Smooth muscle cell (in vitro differentiated cells): ENCODE measurements around the gene BIRC5. TPM values are rescaled to one million over a fixed set of nuclear protein-coding genes. Genes with fewer than 3 reads are reported as not detected.

Experiments
- DNase-seq: peaks from one replicate; lab custom pipeline; 2025; ENCODE audit not compliant: unreplicated experiment; lab: John Stamatoyannopoulos, UW
- H2AFZ ChIP-seq: fragments of 200-600 bp; sonication (generic); 2 replicates; pipeline ENCODE4 v1.6.0; 2016; ENCODE audit warnings: antibody characterized with exemption, low read depth, mild to moderate bottlenecking
- H3F3A ChIP-seq: fragments of 200-600 bp; sonication (generic); 2 replicates; pipeline ENCODE4 v1.6.0; 2017; ENCODE audit warnings: antibody characterized with exemption, low read depth
- H3K27ac ChIP-seq: fragments of 200-600 bp; sonication (generic); 2 replicates; pipeline ENCODE4 v1.5.1; 2016; ENCODE audit warnings: low read depth, mild to moderate bottlenecking
- H3K27me3 ChIP-seq: fragments of 200-600 bp; sonication (generic); 2 replicates; pipeline ENCODE4 v1.6.1; 2016; ENCODE audit warnings: low read depth, mild to moderate bottlenecking
- H3K36me3 ChIP-seq: fragments of 200-600 bp; sonication (generic); 2 replicates; pipeline ENCODE4 v1.5.1; 2016; ENCODE audit warnings: low read depth
- H3K4me1 ChIP-seq: fragments of 200-600 bp; sonication (generic); 2 replicates; pipeline ENCODE4 v1.5.1; 2016; ENCODE audit warnings: low read depth
- H3K4me2 ChIP-seq: fragments of 200-600 bp; sonication (generic); 2 replicates; pipeline ENCODE4 v1.6.0; 2016; ENCODE audit warnings: mild to moderate bottlenecking
- H3K4me3 ChIP-seq: fragments of 200-600 bp; sonication (generic); 2 replicates; pipeline ENCODE4 v1.5.1; 2016; ENCODE audit warnings: mild to moderate bottlenecking
- H3K79me2 ChIP-seq: fragments of 200-600 bp; sonication (generic); 2 replicates; pipeline ENCODE4 v1.6.0; 2016; ENCODE audit warnings: low read depth, mild to moderate bottlenecking
- H3K9ac ChIP-seq: fragments of 200-600 bp; sonication (generic); 2 replicates; pipeline ENCODE4 v1.6.0; 2016; ENCODE audit warnings: low read depth
- H3K9me3 ChIP-seq: fragments of 200-600 bp; sonication (generic); replicated peaks from 2 replicates; pipeline ENCODE4 v1.5.1; 2016; ENCODE audit warnings: low read depth
- H4K20me1 ChIP-seq: fragments of 200-600 bp; sonication (generic); 2 replicates; pipeline ENCODE4 v1.6.0; 2016; ENCODE audit warnings: low read depth
- WGBS: methylation state at CpG from one replicate; pipeline ENCODE4 v1.1.7; 2016; ENCODE audit warnings: low lambda C conversion rate; 5-methylcytosine and 5-hydroxymethylcytosine counted together
- polyA plus RNA-seq: library from polyadenylated mRNA; unstranded; fragments of >200 nt; fragmentation: Nextera tagmentation; extraction: Ambion mirVana; gene quantifications from 2 replicates; pipeline ENCODE4 v1.2.1, GENCODE V29; 2016
- total RNA-seq: library from RNA; depleted of rRNA; stranded (reverse); fragments of >200 nt; gene quantifications from 2 replicates; pipeline ENCODE4 v1.2.3, GENCODE V29; 2014
- TF ChIP-seq, protein P1 (sequence below): fragments of 200-600 bp; sonication (generic); IDR thresholded peaks from 2 replicates; pipeline ENCODE4 v1.5.1; 2017; ENCODE audit warnings: borderline replicate concordance, mild to moderate bottlenecking, antibody characterized with exemption; ENCODE audit not compliant: insufficient read depth, poor library complexity, severe bottlenecking

Gene BIRC5
- total and polyA plus RNA-seq, 2 experiments from 2014 or later, result 7.7 to 15.6 TPM

DNA sequence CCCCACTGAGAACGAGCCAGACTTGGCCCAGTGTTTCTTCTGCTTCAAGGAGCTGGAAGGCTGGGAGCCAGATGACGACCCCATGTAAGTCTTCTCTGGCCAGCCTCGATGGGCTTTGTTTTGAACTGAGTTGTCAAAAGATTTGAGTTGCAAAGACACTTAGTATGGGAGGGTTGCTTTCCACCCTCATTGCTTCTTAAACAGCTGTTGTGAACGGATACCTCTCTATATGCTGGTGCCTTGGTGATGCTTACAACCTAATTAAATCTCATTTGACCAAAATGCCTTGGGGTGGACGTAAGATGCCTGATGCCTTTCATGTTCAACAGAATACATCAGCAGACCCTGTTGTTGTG lies 631 bp downstream of the BIRC5 start:
- H2AFZ ChIP-seq, result peak overlapping the region; percentile 88
- H3K4me1 ChIP-seq, result peaks cover 7% of the 10 kb centered on the region
- TF ChIP-seq, protein P1, sequence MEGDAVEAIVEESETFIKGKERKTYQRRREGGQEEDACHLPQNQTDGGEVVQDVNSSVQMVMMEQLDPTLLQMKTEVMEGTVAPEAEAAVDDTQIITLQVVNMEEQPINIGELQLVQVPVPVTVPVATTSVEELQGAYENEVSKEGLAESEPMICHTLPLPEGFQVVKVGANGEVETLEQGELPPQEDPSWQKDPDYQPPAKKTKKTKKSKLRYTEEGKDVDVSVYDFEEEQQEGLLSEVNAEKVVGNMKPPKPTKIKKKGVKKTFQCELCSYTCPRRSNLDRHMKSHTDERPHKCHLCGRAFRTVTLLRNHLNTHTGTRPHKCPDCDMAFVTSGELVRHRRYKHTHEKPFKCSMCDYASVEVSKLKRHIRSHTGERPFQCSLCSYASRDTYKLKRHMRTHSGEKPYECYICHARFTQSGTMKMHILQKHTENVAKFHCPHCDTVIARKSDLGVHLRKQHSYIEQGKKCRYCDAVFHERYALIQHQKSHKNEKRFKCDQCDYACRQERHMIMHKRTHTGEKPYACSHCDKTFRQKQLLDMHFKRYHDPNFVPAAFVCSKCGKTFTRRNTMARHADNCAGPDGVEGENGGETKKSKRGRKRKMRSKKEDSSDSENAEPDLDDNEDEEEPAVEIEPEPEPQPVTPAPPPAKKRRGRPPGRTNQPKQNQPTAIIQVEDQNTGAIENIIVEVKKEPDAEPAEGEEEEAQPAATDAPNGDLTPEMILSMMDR, result no peak
- no peaks in the 10 kb centered on the region for H3K9me3 ChIP-seq
- H3K79me2 ChIP-seq, result peaks cover 25% of the 10 kb centered on the region
- H3K9ac ChIP-seq, result peak overlapping the region; percentile 66
- no peak overlapping the region for H3K27ac ChIP-seq
- peak overlapping the region; percentile 96 for H3K4me2 ChIP-seq
- peak overlapping the region; percentile 82 for H3K4me3 ChIP-seq
- no peaks in the 10 kb centered on the region for H3K36me3 ChIP-seq
- no peaks in the 10 kb centered on the region for H3F3A ChIP-seq
- H4K20me1 ChIP-seq, result no peaks in the 10 kb centered on the region
- 19% methylated on average over 5 of the region's 5 CpGs for WGBS
- H3K27me3 ChIP-seq, result no peaks in the 10 kb centered on the region
- DNase-seq, result no peak

DNA sequence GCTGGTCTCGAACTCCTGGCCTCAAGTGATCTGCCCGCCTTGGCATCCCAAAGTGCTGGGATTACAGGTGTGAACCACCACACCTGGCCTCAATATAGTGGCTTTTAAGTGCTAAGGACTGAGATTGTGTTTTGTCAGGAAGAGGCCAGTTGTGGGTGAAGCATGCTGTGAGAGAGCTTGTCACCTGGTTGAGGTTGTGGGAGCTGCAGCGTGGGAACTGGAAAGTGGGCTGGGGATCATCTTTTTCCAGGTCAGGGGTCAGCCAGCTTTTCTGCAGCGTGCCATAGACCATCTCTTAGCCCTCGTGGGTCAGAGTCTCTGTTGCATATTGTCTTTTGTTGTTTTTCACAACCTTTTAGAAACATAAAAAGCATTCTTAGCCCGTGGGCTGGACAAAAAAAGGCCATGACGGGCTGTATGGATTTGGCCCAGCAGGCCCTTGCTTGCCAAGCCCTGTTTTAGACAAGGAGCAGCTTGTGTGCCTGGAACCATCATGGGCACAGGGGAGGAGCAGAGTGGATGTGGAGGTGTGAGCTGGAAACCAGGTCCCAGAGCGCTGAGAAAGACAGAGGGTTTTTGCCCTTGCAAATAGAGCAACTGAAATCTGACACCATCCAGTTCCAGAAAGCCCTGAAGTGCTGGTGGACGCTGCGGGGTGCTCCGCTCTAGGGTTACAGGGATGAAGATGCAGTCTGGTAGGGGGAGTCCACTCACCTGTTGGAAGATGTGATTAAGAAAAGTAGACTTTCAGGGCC lies 5.5 kb downstream of the BIRC5 start:
- Histone ChIP-seq H3K4me2 (no peak overlapping the region), H4K20me1 (no peaks in the 10 kb centered on the region), H3K27ac (no peak overlapping the region), H3K4me3 (no peak overlapping the region), H3K36me3 (no peaks in the 10 kb centered on the region), H2AFZ (no peak overlapping the region), H3K4me1 (peaks cover 7% of the 10 kb centered on the region), H3K9ac (no peak overlapping the region), H3K9me3 (no peaks in the 10 kb centered on the region), H3K27me3 (no peaks in the 10 kb centered on the region), H3F3A (no peaks in the 10 kb centered on the region), H3K79me2 (peaks cover 20% of the 10 kb centered on the region)
- WGBS, result 82% methylated on average over 11 of the region's 11 CpGs
- TF ChIP-seq, protein P1, result no peak
- no peak for DNase-seq

DNA sequence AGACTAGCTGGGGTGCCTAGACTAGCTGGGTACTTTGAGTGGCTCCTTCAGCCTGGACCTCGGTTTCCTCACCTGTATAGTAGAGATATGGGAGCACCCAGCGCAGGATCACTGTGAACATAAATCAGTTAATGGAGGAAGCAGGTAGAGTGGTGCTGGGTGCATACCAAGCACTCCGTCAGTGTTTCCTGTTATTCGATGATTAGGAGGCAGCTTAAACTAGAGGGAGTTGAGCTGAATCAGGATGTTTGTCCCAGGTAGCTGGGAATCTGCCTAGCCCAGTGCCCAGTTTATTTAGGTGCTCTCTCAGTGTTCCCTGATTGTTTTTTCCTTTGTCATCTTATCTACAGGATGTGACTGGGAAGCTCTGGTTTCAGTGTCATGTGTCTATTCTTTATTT lies 9.0 kb downstream of the BIRC5 start:
- Histone ChIP-seq H3K9me3 (no peaks in the 10 kb centered on the region), H3K4me1 (no peaks in the 10 kb centered on the region), H4K20me1 (no peaks in the 10 kb centered on the region), H3F3A (no peaks in the 10 kb centered on the region), H3K4me2 (no peak overlapping the region), H3K9ac (no peak overlapping the region), H3K36me3 (no peaks in the 10 kb centered on the region), H3K27me3 (no peaks in the 10 kb centered on the region), H3K27ac (no peak overlapping the region), H3K79me2 (no peaks in the 10 kb centered on the region), H2AFZ (no peak overlapping the region), H3K4me3 (no peak overlapping the region)
- no peak for DNase-seq
- 96% methylated on average over 4 of the region's 4 CpGs for WGBS
- TF ChIP-seq, protein P1, result no peak

DNA sequence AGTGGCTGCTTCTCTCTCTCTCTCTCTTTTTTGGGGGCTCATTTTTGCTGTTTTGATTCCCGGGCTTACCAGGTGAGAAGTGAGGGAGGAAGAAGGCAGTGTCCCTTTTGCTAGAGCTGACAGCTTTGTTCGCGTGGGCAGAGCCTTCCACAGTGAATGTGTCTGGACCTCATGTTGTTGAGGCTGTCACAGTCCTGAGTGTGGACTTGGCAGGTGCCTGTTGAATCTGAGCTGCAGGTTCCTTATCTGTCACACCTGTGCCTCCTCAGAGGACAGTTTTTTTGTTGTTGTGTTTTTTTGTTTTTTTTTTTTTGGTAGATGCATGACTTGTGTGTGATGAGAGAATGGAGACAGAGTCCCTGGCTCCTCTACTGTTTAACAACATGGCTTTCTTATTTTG lies 9.7 kb downstream of the BIRC5 start:
- WGBS, result 91% methylated on average over 3 of the region's 3 CpGs
- Histone ChIP-seq H3K36me3 (no peaks in the 10 kb centered on the region), H3K4me1 (no peaks in the 10 kb centered on the region), H3K27me3 (no peaks in the 10 kb centered on the region), H3K9ac (no peak overlapping the region), H3K9me3 (no peaks in the 10 kb centered on the region), H3K4me3 (no peak overlapping the region), H3F3A (no peaks in the 10 kb centered on the region), H4K20me1 (no peaks in the 10 kb centered on the region), H2AFZ (no peak overlapping the region), H3K4me2 (no peak overlapping the region), H3K27ac (no peak overlapping the region), H3K79me2 (no peaks in the 10 kb centered on the region)
- TF ChIP-seq, protein P1, result no peak
- DNase-seq, result no peak
